WTC11 (cell line): Measurements from ENCODE around the gene SND1. TPM values are rescaled to one million over a fixed set of nuclear protein-coding genes. Genes with fewer than 3 reads are reported as not detected.

Experiments used
- ATAC-seq: fragments of 200-7000 bp; cut with Tn5 transposase; 2 replicates; pipeline ENCODE4 v1.10.0; 2021; ENCODE audit warnings: mild to moderate bottlenecking, moderate library complexity
- CTCF ChIA-PET: fragments of 300-600 bp; sonication (Branson Sonifier 250); formaldehyde crosslinking; loops from one replicate; lab custom pipeline; 2021; ENCODE audit warnings: antibody characterized with exemption; lab: Charles Lee
- POLR2A ChIA-PET: fragments of 350-600 bp; sonication (Branson Sonifier 250); formaldehyde crosslinking; loops from one replicate; lab custom pipeline; 2021; ENCODE audit warnings: antibody characterized with exemption; lab: Charles Lee
- DNase-seq: peaks from one replicate; pipeline ENCODE4 v3.0.0; 2021; ENCODE audit warnings: low spot score
- H3K27ac Mint-ChIP-seq: 2 replicates; pipeline ENCODE4 v1.8.0; 2021; ENCODE audit warnings: mixed read lengths
- H3K27me3 Mint-ChIP-seq: 2 replicates; pipeline ENCODE4 v1.8.0; 2021; ENCODE audit warnings: low read depth, mild to moderate bottlenecking, moderate library complexity, mixed read lengths
- H3K36me3 Mint-ChIP-seq: 2 replicates; pipeline ENCODE4 v1.8.0; 2021; ENCODE audit warnings: mixed read lengths
- H3K4me1 Mint-ChIP-seq: 2 replicates; pipeline ENCODE4 v1.8.0; 2022; ENCODE audit warnings: mixed read lengths
- H3K4me3 Mint-ChIP-seq: 2 replicates; pipeline ENCODE4 v1.8.0; 2021; ENCODE audit warnings: mild to moderate bottlenecking, moderate library complexity, mixed read lengths
- H3K9me3 Mint-ChIP-seq: 2 replicates; pipeline ENCODE4 v1.8.0; 2021; ENCODE audit warnings: mixed read lengths
- AFF4 ChIP-seq: sonication (generic); formaldehyde crosslinking; IDR thresholded peaks from 2 replicates; pipeline ENCODE4 v1.8.1; 2023; ENCODE audit warnings: mild to moderate bottlenecking, missing genetic modification reagents, borderline replicate concordance
- AR ChIP-seq: fragments of 250-450 bp; sonication (Bioruptor Pico); IDR thresholded peaks from 2 replicates; pipeline ENCODE4 v1.9.0; 2021; ENCODE audit warnings: mild to moderate bottlenecking
- ATF3 ChIP-seq: sonication (generic); formaldehyde crosslinking; conservative IDR thresholded peaks from 2 replicates; pipeline ENCODE4 v1.8.1; 2022; ENCODE audit warnings: mild to moderate bottlenecking, missing genetic modification reagents
- CTCF ChIP-seq: fragments of 200-600 bp; IDR thresholded peaks from 2 replicates; pipeline ENCODE4 v1.8.0; 2022; ENCODE audit warnings: antibody characterized with exemption
- EMX1 ChIP-seq: fragments of 250-450 bp; sonication (Bioruptor Pico); IDR thresholded peaks from 2 replicates; pipeline ENCODE4 v1.8.0; 2021; ENCODE audit warnings: mild to moderate bottlenecking
- HMGXB4 ChIP-seq: sonication (generic); formaldehyde crosslinking; IDR thresholded peaks from 2 replicates; pipeline ENCODE4 v1.8.1; 2023; ENCODE audit warnings: mild to moderate bottlenecking, moderate library complexity, missing genetic modification reagents
- JUN ChIP-seq: sonication (generic); formaldehyde crosslinking; IDR thresholded peaks from 2 replicates; pipeline ENCODE4 v1.8.0; 2023; ENCODE audit warnings: mild to moderate bottlenecking, missing genetic modification reagents
- KAT7 ChIP-seq: sonication (generic); formaldehyde crosslinking; IDR thresholded peaks from 2 replicates; pipeline ENCODE4 v1.8.1; 2023; ENCODE audit warnings: missing genetic modification reagents, mild to moderate bottlenecking, borderline replicate concordance
- NR3C1 ChIP-seq: sonication (generic); formaldehyde crosslinking; conservative IDR thresholded peaks from 2 replicates; pipeline ENCODE4 v1.8.1; 2023; ENCODE audit warnings: low read depth, mild to moderate bottlenecking, missing genetic modification reagents
- RORB ChIP-seq: fragments of 250-450 bp; sonication (Bioruptor Pico); IDR thresholded peaks from 2 replicates; pipeline ENCODE4 v1.9.0; 2021; ENCODE audit warnings: mild to moderate bottlenecking
- SOX15 ChIP-seq: fragments of 250-450 bp; sonication (Bioruptor Pico); IDR thresholded peaks from 2 replicates; pipeline ENCODE4 v1.9.0; 2021; ENCODE audit warnings: mild to moderate bottlenecking
- TEAD1 ChIP-seq: sonication (generic); formaldehyde crosslinking; IDR thresholded peaks from 2 replicates; pipeline ENCODE4 v1.8.0; 2022; ENCODE audit warnings: mild to moderate bottlenecking, missing genetic modification reagents
- ZMAT4 ChIP-seq: fragments of 250-450 bp; sonication (Bioruptor Pico); IDR thresholded peaks from 2 replicates; pipeline ENCODE4 v1.9.0; 2021; ENCODE audit warnings: mild to moderate bottlenecking
- ZNF219 ChIP-seq: sonication (generic); formaldehyde crosslinking; IDR thresholded peaks from 2 replicates; pipeline ENCODE4 v1.8.0; 2023; ENCODE audit warnings: missing genetic modification reagents, mild to moderate bottlenecking, borderline replicate concordance
- ZNF317 ChIP-seq: sonication (generic); formaldehyde crosslinking; IDR thresholded peaks from 2 replicates; pipeline ENCODE4 v1.8.1; 2023; ENCODE audit warnings: low read depth, mild to moderate bottlenecking, moderate library complexity, missing genetic modification reagents, borderline replicate concordance
- ZNF532 ChIP-seq: fragments of 250-450 bp; sonication (Bioruptor Pico); IDR thresholded peaks from 2 replicates; pipeline ENCODE4 v1.9.0; 2021; ENCODE audit warnings: mild to moderate bottlenecking, borderline replicate concordance
- ZSCAN18 ChIP-seq: fragments of 250-450 bp; sonication (Bioruptor Pico); IDR thresholded peaks from 2 replicates; pipeline ENCODE4 v2.1.2; 2022; ENCODE audit warnings: mild to moderate bottlenecking, moderate library complexity
- total RNA-seq: library from RNA; stranded (reverse); gene quantifications from 3 replicates; pipeline ENCODE4 v1.2.3, GENCODE V29; 2021

The SND1 gene
- total RNA-seq, 1 experiment from 2014 or later, result 261 TPM

GRCh38 chr7:127870231-127870907, 218.4 kb downstream of the SND1 start (continued):
- TF ChIP-seq ZNF532 (CRISPR knock-in tag) (no peak), CTCF (no peak)

GRCh38 chr7:127871226-127871625, 219.2 kb downstream of the SND1 start:
- H3K9me3 Mint-ChIP-seq, result no peaks in the 10 kb centered on the region
- no peak overlapping the region for H3K27ac Mint-ChIP-seq
- H3K36me3 Mint-ChIP-seq, result no peaks in the 10 kb centered on the region
- H3K4me1 Mint-ChIP-seq, result peaks cover 34% of the 10 kb centered on the region
- no peaks in the 10 kb centered on the region for H3K27me3 Mint-ChIP-seq
- no peak for ATAC-seq
- DNase-seq, result no peak
- ChIA-PET CTCF (no interaction called here), POLR2A (no interaction called here)
- no peak overlapping the region for H3K4me3 Mint-ChIP-seq
- TF ChIP-seq NR3C1 (no peak), HMGXB4 (no peak), EMX1 (CRISPR knock-in tag) (no peak), ZSCAN18 (CRISPR knock-in tag) (no peak), AFF4 (CRISPR knock-in tag) (no peak), KAT7 (CRISPR knock-in tag) (no peak), TEAD1 (CRISPR knock-in tag) (no peak), AR (CRISPR knock-in tag) (no peak), JUN (no peak), ZNF317 (CRISPR knock-in tag) (no peak), ZNF219 (no peak), RORB (CRISPR knock-in tag) (no peak), SOX15 (CRISPR knock-in tag) (no peak), ZMAT4 (CRISPR knock-in tag) (no peak), ATF3 (no peak)
